A673 (cell line): ENCODE measurements around the gene MKRN2.

Source experiments
- EZH2 ChIP-seq: fragments of 200-600 bp; sonication (generic); IDR thresholded peaks from 2 replicates; pipeline ENCODE4 v1.6.1; 2017; ENCODE audit warnings: borderline replicate concordance, low read depth, mild to moderate bottlenecking, mixed read lengths, antibody characterized with exemption, low read length; ENCODE audit not compliant: poor library complexity, severe bottlenecking
- TF ChIP-seq, protein P1 (sequence below): fragments of 300-800, 200-600 bp; sonication (generic); conservative IDR thresholded peaks from 2 replicates; pipeline ENCODE4 v1.5.1; 2017; ENCODE audit warnings: low read depth, mild to moderate bottlenecking, antibody characterized with exemption, low read length, moderate library complexity, mixed read lengths

GRCh38 chr3:12578742-12579141 is 21.9 kb downstream of the MKRN2 start:
- TF ChIP-seq, protein P1, sequence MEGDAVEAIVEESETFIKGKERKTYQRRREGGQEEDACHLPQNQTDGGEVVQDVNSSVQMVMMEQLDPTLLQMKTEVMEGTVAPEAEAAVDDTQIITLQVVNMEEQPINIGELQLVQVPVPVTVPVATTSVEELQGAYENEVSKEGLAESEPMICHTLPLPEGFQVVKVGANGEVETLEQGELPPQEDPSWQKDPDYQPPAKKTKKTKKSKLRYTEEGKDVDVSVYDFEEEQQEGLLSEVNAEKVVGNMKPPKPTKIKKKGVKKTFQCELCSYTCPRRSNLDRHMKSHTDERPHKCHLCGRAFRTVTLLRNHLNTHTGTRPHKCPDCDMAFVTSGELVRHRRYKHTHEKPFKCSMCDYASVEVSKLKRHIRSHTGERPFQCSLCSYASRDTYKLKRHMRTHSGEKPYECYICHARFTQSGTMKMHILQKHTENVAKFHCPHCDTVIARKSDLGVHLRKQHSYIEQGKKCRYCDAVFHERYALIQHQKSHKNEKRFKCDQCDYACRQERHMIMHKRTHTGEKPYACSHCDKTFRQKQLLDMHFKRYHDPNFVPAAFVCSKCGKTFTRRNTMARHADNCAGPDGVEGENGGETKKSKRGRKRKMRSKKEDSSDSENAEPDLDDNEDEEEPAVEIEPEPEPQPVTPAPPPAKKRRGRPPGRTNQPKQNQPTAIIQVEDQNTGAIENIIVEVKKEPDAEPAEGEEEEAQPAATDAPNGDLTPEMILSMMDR, result peak; percentile 36
- no peak for TF ChIP-seq EZH2
